GM18499 (cell line): ENCODE data around the gene KCNJ9.

Experiments used
- ATAC-seq: cut with Tn5 transposase; IDR thresholded peaks from one replicate; pipeline ENCODE4 v1.9.1; 2021; ENCODE audit warnings: moderate number of reproducible peaks; ENCODE audit not compliant: insufficient read depth, unreplicated experiment

KCNJ9 gene

DNA sequence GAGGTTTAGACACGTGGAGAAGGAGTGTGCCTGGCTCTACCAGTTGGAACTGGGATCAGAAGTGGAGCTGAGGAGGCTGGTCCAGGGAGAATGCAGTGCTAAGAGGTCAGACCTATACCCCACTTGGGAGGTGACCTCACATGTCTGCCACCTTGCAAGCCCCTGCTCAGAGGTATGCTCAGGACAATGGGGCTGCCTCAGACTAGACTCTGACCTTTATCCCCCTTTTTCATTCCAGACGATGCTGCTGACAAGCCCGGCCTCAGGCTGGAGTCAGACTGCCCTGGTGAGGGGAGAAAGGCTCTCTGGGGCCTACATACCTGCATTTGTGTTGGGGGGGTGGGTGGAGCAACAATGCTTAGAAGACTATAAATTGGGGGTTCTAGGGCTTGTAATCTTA, 16.6 kb upstream of the KCNJ9 start:
- no peak for ATAC-seq

DNA sequence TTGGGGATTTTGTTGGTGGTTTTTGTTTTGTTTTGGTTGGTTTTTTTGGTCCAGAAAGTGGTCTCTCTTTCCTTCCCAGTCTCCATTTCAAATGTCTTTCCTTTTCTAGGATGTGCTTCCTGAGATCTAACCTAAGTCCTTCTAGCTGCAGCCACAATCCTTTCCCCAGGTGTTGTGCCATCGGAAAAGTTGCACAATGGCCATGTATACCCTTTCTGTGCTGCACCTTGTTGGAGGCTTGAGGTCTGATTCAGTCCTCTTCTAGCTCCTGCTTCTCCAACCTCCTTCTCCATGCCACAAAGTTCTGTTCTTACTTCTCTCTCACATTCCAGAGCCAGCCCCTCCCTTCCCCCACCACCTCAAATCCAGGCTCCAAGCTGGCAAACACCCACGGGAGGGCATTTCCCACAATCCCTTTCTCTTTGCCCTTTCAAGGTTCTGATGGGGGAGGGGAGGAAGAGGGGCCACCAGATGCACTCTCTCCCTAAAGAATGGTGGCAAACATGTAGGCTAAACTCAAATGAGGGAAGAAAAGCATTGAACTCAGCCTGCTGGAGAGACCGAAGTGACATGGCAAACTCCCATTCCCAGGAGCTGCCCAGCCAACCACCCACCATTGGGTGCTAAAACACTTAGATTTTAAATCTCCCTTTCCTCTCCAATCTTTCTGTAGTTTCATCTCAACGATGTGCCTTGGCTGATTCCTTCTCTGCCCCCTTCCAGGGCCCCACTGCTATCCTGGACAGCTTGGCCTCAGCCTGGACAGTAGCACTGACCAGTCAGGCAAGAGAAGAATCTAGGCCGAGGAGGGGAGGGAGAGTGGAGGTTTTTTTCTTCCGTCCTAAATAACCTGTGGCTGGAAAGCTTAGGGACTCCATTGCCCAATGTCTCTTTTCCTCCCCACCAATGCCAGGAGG, 14.3 kb upstream of the KCNJ9 start:
- ATAC-seq, result no peak

DNA sequence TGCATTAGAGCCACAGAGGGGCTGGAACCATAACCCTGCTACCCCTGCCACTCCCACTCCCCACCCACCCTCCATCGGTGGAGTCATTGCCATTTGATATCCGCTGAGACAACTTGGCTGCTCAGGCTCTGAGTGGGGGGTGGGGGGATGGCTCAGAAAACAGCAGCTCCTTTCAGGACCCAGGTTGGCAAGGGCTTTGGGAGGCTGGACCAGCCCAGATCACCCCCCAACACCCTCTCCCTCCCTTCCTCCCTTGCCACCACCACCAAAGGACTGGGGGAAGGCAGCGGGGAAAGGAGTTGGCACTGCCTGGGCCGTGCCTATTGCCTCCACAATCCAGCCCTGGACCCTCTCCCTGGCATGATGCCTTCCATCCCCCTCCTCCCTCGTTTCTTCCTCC, 13.1 kb upstream of the KCNJ9 start:
- no peak for ATAC-seq

DNA sequence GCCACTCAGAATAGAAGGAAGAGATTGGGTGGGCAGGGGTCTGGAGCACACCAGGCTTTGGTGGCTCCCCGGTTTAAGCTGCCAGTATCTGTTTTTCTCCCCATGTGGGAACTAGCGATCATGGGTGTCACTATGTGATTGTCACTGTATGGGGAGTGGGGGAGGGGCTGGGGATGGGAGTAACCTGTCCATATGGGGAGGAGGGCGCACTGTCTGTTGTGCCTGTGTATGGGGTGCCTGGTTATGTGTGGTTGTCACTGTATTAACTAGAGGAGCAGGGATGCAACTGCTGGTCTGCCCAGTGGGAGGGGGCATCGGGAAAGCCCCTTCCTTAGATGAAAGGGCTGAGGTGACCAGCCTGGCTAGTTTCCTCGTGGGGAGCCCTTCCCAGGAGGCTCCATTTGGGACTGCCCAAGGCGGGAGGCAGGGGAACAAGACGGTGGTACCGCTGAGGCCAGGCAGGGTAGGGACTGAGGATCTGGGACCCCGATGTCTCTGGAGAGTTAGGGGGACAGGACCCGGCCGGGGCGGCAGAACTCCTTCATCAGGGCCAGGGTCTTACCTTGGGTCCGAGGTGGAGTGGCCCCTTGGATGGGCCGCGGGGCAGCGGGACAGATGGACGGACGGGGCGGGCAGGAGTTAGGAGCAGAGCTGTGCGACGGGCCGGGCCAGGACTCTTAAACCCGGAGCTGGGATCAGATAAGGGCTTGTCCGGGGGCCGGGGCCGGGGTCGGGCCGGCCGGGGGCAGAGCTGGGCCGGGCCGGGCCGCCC, 11.7 kb upstream of the KCNJ9 start, which contains the start of gene KCNJ10:
TSS of gene KCNJ10 (minus strand) at position 701 of the 772 bp plus-strand sequence. CDS start 27,628 bp downstream, outside the sequence.
- no peak for ATAC-seq

DNA sequence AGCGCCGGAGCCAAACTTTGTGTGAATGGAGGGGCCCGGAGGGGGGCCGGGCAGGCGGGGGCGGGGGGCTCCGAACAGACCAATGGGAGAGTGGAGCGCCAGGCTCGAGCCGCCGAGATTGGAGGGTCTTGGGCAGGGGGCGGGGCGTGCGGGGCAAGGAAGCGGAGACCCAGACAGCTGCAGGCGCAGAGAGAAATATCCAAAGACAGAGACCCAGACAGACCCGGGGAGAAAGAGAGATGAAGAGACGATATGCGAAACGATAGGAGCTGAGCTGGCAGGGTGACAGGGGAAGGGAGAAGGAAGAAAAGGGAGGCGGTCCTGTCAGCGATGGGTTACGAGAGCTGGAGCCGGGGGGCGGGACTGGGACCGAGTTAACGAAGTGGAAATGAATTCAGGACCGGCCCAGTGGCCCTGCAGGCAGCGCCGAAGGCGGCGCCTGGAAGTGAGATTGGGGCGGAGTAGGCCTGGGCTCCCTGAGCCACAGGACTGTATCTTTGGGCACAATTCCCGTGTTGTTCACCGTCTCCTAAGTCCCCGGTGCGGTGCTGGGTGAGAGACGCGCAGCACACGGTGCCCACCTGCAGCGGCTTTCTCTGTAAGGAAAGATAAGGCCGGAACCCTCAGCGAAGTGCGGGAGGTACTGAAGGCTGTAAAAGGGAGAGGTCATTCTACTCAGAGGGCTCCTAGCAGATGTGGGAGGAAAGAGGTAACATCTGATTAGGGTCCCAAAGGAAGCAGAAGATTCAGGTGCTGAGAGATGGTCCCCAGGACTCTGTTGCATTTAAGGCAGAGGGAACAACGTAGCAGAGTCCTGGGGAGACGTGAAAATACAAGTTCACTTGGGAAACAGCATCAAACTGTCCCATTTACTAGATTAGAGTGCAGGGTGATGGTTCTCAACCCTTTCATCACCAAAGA, 10.8 kb upstream of the KCNJ9 start:
- ATAC-seq, result no peak

DNA sequence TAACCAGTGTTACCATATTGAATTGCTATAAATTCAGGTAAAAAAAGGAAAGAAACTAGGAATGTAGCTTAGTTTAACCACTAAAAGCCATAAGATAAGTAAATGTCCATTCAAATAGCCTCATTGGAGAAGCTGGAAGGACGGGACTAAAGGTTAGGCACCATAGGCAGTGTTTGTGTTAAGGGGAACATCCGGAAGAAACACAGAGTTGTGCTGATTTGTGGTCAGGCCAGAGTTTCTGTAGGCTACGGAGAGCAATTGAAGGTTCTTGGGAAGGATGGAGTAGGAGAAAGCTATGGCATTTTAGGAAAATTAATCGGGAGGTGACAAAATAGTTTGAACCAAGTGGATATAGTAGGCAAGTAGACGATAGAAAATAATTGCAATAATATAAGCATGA, 10.0 kb upstream of the KCNJ9 start:
- no peak for ATAC-seq

DNA sequence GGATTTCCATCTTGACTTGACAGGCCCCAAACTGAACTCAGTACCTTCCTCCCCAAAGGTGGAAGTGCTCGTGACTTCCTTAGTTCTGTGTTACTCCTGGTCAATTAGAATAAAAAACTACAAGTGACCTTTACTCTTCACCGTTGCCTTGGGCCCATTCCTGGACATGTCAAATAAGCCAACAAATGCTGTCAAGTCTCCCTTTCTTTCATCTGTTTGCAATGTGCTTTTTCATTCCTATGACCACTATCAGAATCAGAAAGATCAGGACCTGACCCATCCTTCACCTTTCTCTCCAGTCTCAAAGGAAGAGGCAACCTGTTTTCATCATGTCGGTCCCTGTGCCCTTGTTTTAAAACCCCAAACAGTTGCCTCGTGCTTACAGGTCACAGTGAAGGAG, 6.5 kb upstream of the KCNJ9 start:
- ATAC-seq, result no peak

DNA sequence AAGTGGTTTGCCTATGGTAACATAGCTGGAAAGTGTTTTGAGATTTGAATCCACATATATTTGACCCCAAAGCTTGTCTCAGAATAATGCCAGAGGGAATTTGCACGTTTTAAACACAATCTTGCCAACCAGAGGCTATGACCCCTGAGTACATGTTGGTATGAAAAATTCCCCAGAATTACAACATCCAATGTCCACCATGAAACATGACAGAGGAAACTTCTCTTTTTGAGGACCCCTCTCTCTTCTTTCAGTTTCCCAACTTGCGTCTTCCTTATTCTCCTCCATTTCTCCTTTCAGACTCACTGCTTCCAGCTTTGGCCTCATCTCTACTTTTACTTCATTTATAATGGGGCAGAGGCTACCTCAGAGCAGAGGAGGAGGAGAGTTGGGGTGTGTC, 5.5 kb upstream of the KCNJ9 start:
- ATAC-seq, result no peak

DNA sequence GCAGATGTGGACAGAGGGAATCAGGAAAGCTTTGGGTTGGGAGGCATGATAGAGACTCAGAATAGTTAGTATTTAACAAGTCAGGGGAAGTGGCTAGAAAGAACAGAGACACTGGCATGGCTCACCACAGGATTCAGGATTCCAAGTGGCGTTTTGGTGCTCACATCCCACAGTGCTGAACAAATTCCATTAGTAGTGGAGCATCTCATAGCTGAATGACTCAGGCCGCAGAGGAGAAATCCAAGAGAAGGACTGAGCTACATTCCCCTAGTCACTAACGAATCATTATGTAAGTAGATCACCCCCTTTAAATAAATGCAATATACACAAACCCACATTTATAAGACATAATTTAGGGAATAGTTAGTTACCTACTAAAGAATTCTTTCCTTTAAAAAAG, 5.0 kb upstream of the KCNJ9 start:
- ATAC-seq, result no peak

DNA sequence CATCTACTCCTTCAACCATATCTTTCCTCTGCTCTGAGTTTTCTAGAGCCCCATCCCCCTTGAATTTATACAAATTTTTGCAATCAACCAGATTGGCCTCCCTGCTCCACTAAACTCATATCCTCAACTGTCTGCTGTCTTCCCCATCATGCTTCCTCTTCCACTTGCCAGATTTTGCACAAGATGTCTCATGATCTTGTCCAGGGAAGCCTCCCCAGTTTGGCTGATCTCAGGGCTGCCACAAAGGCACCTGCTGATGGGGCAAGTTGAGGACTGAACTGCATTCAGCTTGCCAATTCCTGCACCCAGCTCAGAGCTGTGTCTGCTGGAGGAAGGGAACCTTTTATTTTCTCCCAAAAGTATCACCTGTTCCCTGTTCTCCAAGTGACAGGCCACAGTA, 3.9 kb upstream of the KCNJ9 start:
- no peak for ATAC-seq

DNA sequence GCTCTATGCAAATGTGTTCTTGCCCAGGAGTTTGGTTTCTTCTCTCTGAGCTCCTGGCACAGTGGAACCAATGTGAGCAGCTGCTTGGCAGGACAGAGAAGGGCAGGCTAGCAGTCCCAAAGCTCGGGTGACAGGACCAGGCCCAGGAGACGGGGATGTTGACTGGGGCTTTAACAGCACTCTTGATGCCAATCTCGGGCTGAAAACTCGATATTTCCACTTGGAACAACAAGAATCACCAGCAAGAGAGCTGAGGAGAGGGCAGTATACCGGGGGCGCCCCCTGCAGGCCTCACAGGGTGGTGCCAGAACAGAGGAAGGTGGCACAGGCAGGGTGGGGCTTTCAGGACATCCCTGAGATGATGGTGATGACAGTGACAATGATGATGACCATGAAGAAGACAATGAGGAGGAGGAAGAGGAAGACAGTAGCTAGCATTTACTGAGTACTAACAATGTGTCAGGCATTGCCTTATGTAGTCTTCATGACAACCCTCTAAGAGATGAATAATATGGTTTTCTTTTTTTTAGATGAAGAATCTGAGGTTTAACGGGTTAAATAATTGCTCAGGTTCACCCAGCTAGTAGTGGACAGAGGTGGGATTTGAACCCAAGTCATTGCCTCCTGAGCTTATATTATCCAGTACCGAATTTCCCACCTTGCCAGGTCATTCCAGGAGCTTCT, 2.7 kb upstream of the KCNJ9 start:
- no peak for ATAC-seq

DNA sequence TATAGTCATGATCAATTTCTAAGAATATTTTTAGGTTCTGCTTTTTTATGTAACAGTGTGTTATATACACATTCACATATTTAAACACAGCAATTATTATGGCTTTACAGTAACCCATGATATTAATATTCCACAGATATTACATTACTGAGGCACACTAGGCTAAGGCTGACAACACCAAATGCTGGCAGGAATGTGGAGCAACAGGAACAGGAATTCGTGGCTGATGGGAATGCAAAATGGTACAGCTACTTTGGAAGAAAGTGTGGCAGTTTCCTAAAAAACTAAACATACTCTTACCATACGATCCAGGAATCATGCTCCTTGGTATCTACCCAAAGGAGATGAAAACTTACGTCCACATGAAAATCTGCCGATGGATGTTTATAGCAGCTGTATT, 1.9 kb upstream of the KCNJ9 start:
- ATAC-seq, result no peak

DNA sequence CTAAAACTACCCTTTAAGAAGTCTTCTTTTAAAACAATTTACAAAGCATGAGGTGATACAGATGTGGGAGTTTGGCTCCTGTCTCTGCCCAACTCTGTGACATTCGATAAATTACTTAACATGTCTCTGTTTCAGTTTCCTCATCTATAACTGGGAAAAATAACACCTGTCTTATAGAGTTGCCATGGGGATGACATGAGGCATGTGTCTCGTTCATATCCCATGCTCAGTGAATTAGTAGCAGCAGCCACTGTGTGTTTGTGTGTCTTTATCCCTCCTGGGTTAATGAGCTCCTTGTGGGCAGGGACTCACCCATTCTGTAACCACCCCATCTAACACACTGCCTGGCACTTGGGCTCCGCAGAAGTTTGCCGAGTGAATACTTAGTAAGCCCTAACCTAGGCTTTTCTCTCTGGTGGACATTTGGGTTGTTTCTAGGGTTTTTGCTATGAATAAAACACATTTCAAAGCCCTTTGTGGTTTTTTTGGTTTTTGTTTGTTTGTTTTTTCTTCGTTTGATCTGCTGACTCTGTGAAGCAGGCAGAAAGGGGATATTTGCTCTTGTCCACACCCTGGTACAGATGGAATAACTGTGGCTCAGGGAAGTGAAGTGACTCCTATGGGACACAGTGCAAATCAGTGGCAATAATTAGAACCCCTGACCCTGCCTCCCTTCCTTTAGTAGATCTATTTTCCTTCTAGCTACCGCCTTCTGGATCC, 797 bp upstream of the KCNJ9 start:
- no peak for ATAC-seq

DNA sequence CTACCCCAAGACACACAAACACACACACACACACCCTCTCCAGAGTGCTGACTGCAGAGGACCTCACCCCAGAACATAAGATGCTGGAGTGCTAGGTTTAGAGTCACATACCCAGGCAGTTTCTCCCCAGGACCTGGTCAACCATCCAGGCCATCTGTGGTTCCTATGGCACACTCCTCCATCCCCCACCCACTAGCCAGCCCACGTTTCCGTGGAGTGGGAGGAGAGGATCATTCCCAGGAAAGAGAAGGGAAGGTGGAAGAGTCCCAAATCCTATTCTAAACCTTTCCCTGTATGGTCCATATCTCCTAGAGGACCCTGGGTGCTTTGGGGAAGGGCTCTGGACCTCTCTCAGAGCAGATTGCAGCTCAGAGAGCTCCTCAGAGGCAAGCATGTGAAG, 1.1 kb downstream of the KCNJ9 start:
- ATAC-seq, result no peak

DNA sequence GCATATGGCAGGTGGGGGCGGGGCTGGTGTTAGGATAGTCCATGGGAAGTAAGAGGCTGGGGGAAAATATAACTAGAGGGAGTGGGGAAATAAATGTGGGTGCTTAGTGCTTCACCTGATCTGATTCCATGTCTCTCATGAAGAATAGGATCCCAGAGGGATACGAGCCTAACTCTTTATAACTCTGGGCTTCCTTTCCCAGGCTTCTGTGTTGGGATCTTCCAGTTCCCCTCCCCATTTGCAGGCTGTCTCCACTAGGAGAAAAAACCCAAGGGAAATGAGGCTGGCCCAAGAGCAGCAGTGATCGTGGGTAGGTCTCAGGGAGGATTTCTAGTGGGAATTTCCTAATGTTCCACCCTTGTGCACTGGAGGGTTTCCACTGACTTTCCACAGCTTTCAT, 1.6 kb downstream of the KCNJ9 start:
- ATAC-seq, result no peak

DNA sequence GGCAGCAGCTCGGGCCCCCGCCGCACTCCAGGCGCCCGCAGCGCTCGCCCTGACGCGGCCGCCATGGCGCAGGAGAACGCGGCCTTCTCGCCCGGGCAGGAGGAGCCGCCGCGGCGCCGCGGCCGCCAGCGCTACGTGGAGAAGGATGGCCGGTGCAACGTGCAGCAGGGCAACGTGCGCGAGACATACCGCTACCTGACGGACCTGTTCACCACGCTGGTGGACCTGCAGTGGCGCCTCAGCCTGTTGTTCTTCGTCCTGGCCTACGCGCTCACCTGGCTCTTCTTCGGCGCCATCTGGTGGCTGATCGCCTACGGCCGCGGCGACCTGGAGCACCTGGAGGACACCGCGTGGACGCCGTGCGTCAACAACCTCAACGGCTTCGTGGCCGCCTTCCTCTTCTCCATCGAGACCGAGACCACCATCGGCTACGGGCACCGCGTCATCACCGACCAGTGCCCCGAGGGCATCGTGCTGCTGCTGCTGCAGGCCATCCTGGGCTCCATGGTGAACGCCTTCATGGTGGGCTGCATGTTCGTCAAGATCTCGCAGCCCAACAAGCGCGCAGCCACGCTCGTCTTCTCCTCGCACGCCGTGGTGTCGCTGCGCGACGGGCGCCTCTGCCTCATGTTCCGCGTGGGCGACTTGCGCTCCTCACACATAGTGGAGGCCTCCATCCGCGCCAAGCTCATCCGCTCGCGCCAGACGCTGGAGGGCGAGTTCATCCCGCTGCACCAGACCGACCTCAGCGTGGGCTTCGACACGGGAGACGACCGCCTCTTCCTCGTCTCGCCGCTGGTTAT, 2.8 kb downstream of the KCNJ9 start:
- no peak for ATAC-seq

DNA sequence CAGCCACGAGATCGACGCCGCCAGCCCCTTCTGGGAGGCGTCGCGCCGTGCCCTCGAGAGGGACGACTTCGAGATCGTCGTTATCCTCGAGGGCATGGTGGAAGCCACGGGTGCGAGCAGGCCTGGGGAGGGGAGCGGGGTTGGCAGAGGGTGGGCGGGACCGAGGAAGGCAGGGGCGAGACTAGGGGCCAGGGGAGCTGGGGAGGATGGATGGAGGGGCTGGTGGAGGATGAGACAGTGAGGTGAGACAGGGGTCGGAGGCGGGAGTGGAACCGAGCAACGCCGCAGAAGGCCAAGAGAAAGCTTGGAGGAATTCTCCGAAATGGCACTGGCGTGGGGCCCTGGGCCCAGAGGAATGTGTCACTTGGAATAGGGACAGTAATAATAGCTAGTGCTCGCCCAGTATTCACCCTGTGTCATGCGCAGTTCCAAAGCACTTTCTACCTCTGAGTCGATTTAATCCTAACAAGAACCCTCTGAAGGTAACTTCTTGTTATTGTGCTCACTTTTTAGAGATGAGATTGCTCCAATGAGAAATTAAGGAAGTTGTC, 3.5 kb downstream of the KCNJ9 start:
- ATAC-seq, result no peak
